GM10248 (cell line): ENCODE data around the gene DBH.

Experiments used
- CTCF ChIA-PET: fragments of 300-600 bp; sonication (Branson Sonifier 250); formaldehyde crosslinking; extraction: SDS; loops from one replicate; lab custom pipeline; 2021; ENCODE audit warnings: antibody characterized with exemption; lab: Yijun Ruan, JAX
- POLR2A ChIA-PET: fragments of 350-650 bp; sonication (Branson Sonifier 250); formaldehyde crosslinking; extraction: SDS; loops from one replicate; lab custom pipeline; 2020; ENCODE audit warnings: antibody characterized with exemption; lab: Yijun Ruan, JAX
- DNase-seq: peaks from one replicate; pipeline ENCODE4 v3.0.0; 2012; ENCODE audit errors: extremely low spot score
- CTCF ChIP-seq: IDR thresholded peaks from 2 replicates; pipeline ENCODE4 v1.5.1; 2012; ENCODE audit warnings: mild to moderate bottlenecking, low read depth; ENCODE audit errors: extremely low read depth, missing control alignments, control extremely low read depth

Gene DBH

GRCh38 chr9:133603135-133603927 lies 32.8 kb upstream of the DBH start:
- no peak for DNase-seq
- CTCF ChIA-PET = interaction anchor here (1.0 kb wide), 1 partner anchor 14 kb away, joined by 3 read pairs; no protein-coding TSS in a partner anchor
- no peak for TF ChIP-seq CTCF
- POLR2A ChIA-PET = no interaction called here

- no peak for TF ChIP-seq CTCF
- ChIA-PET CTCF (no interaction called here), POLR2A (no interaction called here)
- DNase-seq = no peak
Observed at GRCh38 chr9:133604214-133604613, 31.9 kb upstream of the DBH start.

- no peak for DNase-seq
- no peak for TF ChIP-seq CTCF
- POLR2A ChIA-PET = no interaction called here
- CTCF ChIA-PET = interaction anchor here (1.2 kb wide), 1 partner anchor 389 kb away, joined by 4 read pairs; no protein-coding TSS in a partner anchor
Observed at GRCh38 chr9:133604856-133605255, 31.3 kb upstream of the DBH start.

GRCh38 chr9:133605446-133605845 lies 30.7 kb upstream of the DBH start:
- POLR2A ChIA-PET = no interaction called here
- no peak for DNase-seq
- CTCF ChIA-PET = interaction anchor here (1.2 kb wide), 1 partner anchor 388 kb away, joined by 4 read pairs; no protein-coding TSS in a partner anchor
- no peak for TF ChIP-seq CTCF

- no peak for DNase-seq
- ChIA-PET POLR2A (no interaction called here), CTCF (interaction anchor here (1.2 kb wide), 1 partner anchor 387 kb away, joined by 4 read pairs; no protein-coding TSS in a partner anchor)
- TF ChIP-seq CTCF = no peak
Observed at GRCh38 chr9:133605856-133606707, 30.1 kb upstream of the DBH start.

GRCh38 chr9:133606708-133607025 lies 29.5 kb upstream of the DBH start:
- ChIA-PET POLR2A (no interaction called here), CTCF (no interaction called here)
- DNase-seq = no peak
- TF ChIP-seq CTCF = no peak
